ENCODE data around the gene ENOX1. TPM values are rescaled to one million over a fixed set of nuclear protein-coding genes. Genes with fewer than 3 reads are reported as not detected.

Gene ENOX1
- 2.1 TPM for polyA plus RNA-seq (2013, experiment 1 of 2; ENCODE audit: insufficient read length)
- polyA plus RNA-seq (2013, experiment 2 of 2; ENCODE audit: insufficient read length) = 2.5 TPM

GRCh38 chr13:43786766-43787517, at the start of gene ENOX1:
TSS of gene ENOX1 (minus strand) at chr13:43786972.
- DNase-seq = peak; percentile 82

GRCh38 chr13:43835701-43836100, 48.9 kb upstream of the ENOX1 start:
- no peak for DNase-seq

- DNase-seq = peak; percentile 37
Measured at GRCh38 chr13:43831088-43831487, 44.3 kb upstream of the ENOX1 start.

GRCh38 chr13:43830497-43830881, 43.7 kb upstream of the ENOX1 start:
- DNase-seq = peak; percentile 56

- peak; percentile 48 for DNase-seq
Measured at GRCh38 chr13:43824656-43825055, 37.9 kb upstream of the ENOX1 start.

GRCh38 chr13:43822969-43823368, 36.2 kb upstream of the ENOX1 start:
- DNase-seq = no peak

- no peak for DNase-seq
Measured at GRCh38 chr13:43816401-43816889, 29.7 kb upstream of the ENOX1 start.

GRCh38 chr13:43815204-43815603, 28.4 kb upstream of the ENOX1 start:
- DNase-seq = peak; percentile 94

GRCh38 chr13:43808676-43809075, 21.9 kb upstream of the ENOX1 start:
- DNase-seq = no peak

GRCh38 chr13:43805681-43806128, 18.9 kb upstream of the ENOX1 start:
- no peak for DNase-seq

- DNase-seq = peak; percentile 93
Measured at GRCh38 chr13:43805071-43805468, 18.3 kb upstream of the ENOX1 start.

- peak; percentile 81 for DNase-seq
Measured at GRCh38 chr13:43804461-43805070, 17.8 kb upstream of the ENOX1 start.

GRCh38 chr13:43802511-43802910, 15.7 kb upstream of the ENOX1 start:
- no peak for DNase-seq

- DNase-seq = no peak
Measured at GRCh38 chr13:43800828-43801227, 14.1 kb upstream of the ENOX1 start.

- no peak for DNase-seq
Measured at GRCh38 chr13:43799191-43799590, 12.4 kb upstream of the ENOX1 start.

- no peak for DNase-seq
Measured at GRCh38 chr13:43797869-43798268, 11.1 kb upstream of the ENOX1 start.

GRCh38 chr13:43797159-43797558, 10.4 kb upstream of the ENOX1 start:
- no peak for DNase-seq

- DNase-seq = no peak
Measured at GRCh38 chr13:43794416-43794815, 7.6 kb upstream of the ENOX1 start.

GRCh38 chr13:43792076-43792881, 5.5 kb upstream of the ENOX1 start:
- DNase-seq = peak; percentile 45

GRCh38 chr13:43787997-43788396, 1.2 kb upstream of the ENOX1 start:
- peak; percentile 56 for DNase-seq

- no peak for DNase-seq
Measured at GRCh38 chr13:43787518-43787891, 733 bp upstream of the ENOX1 start.

GRCh38 chr13:43786472-43786765, 353 bp downstream of the ENOX1 start:
- DNase-seq = no peak

All from fibroblast of skin of back (primary cell).